Activated CD4-positive, alpha-beta T cell treated with anti-CD3 and anti-CD28 coated beads, Interleukin-2, amount 50 U/mL, for 24 hours (primary cell): ENCODE results near the gene WNT11.

ENCODE experiments used
- DNase-seq, 2 donors: peaks; one replicate each; pipeline ENCODE4 v3.0.0-alpha.2; 2020; ENCODE audit warnings: low read depth in 1 of 2, low spot score in 1 of 2

WNT11 gene

DNA sequence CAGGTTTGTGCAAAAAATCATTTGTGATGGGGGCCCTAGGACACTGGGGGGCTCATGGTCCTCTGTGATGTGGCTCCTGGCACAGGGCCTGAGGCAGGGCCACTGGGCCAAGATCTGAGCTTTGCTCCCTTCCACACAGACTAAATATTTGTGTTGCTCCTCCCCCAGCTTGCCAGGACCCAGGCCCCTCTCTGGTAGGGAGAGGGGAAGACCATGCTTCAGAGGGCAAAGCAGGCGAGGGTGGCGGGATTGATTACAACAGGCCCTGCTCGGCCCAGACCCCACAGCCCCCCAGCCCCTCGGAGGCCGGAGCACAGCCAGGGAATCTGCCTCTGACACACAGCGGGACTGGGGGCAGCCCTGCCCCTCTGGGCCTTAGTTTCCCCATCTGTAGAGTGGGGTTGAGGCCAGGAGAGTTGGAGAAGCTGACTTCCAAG, 29.0 kb downstream of the WNT11 start:
- DNase-seq: no peak

- no peak for DNase-seq
Measured at GRCh38 chr11:76176463-76176862, 29.8 kb downstream of the WNT11 start.

DNA sequence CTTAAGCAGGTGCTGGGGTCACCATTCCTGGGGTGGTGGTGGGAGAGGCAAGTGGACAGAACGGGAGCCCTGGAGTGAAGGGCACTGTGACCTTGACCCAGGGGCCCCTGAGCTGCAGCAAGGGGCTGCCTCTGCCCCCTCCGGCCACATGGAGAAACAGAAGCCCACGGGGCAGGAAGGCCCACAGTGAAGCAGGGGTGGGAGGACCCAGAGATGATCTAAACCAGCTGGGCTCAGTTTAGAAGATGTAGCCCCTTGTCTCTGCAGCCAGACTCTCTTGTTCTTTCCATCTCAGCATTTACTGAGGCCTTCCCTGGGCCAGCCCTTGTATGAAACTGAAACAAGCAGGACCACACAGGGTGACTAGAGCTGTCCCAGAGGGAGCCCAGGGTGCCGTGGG, 30.5 kb downstream of the WNT11 start:
- no peak for DNase-seq

- no peak for DNase-seq
Measured at GRCh38 chr11:76174330-76174729, 32.0 kb downstream of the WNT11 start.

GRCh38 chr11:76173663-76174062, 32.6 kb downstream of the WNT11 start:
- no peak for DNase-seq

DNA sequence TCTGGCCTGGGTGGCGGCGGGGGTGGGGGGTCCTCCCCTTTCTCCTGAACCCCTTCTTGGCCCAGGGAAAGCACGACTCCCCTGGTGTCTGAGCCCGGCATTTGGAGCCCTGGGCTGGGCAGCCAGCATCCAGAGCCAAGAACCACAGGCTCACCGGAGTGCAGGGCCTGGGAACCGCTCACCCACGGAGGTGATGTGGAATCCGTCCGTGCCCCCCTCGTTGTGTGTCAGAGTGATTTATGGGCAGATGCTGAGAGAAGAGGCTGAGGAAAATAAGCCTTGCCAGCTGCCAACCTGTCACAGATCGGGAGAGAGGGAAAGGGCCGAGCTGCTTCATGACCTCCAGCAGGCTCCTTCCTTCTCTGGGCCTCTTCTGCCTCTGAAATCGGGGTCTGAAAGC, 33.7 kb downstream of the WNT11 start:
- DNase-seq: no peak

- DNase-seq: no peak
Measured at GRCh38 chr11:76170468-76170867, 35.8 kb downstream of the WNT11 start.

GRCh38 chr11:76169473-76169896, 36.8 kb downstream of the WNT11 start:
- DNase-seq: no peak

GRCh38 chr11:76167590-76167989, 38.7 kb downstream of the WNT11 start:
- no peak for DNase-seq

GRCh38 chr11:76166314-76166713, 40.0 kb downstream of the WNT11 start:
- DNase-seq: no peak

DNA sequence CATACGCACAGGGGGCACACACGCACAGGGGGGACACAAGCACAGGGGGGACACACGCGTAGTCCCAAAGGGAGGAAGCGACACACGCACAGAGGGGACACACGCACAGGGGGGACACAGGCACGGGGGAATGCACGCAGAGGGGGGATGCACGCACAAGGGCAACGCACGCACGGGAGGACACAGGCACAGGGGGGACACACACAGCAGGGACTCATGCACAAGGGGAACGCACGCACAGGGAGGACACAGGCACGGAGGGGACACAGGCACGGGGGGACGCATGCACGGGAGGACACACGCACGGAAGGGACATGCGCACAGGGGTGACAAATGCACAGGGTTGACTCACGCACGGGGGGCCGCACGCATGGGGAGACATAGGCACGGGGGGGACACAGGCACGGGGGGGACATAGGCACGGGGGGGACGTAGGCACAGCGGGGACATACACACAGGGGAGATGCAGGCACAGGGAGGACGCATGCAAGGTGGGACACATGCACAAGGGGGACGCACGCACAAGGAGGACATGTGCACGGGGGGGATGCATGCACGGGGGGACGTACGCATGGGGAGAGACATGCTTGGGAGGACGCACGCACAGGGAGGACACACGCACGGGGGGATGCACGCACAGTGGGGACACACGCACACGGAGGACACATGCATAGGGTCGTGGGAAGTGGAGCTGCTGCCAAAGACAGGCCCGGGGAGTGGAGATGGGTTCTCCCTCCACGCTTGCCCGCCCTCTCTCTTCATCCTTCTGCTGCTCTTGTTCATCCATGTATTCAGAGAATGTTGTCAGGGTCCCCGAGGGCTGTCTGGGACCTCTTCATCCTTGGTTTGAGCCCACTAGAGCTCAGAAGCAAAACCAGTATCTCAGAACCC, 41.2 kb downstream of the WNT11 start:
- DNase-seq: no peak

DNA sequence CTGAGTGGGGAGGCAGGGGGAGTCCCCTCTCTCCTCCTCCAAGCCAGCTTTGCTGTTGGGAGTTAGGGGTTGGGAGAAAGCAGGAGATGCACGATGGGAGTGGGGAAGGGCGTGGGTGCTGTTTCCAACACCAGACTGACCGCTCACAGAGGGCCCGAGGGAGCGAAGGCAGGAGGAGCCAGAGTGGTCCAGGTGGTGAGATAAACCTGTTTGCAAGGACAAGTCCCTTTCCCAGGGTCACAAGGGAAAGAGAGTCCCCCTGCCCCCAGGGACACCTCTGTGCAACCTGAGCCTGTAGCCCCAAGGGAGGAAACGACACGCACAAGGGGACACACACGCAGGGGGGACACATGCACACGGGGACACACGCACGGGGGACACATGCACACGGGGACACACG, 42.2 kb downstream of the WNT11 start:
- no peak for DNase-seq

DNA sequence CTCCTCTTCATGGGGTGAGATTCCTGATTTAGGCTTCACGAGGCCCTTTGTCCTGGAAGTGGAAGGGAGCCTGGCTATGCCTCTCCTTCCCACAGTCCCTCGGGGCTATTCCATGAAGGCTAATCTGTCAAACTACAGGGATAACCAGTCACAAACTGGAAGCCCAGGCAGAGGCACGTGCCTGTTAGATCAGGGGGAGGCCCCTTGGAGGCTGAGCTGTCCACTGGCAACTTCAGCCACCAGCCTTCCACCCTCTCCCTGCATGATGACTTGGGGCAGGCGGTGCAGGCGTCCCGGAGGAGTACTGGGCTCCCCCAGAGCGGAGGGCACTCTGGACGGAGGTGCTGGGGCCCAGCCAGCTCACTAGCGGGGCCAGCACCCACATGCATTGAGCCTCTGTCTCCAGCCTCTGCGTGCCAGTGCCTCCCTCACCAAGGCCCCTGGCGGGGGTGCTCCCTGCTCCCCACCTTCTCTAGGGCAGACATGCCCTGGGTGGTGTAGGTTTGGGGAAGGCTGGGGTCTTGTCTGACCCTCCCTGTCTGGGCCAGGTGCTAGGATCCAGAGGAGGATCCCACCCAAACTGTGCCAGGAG, 42.9 kb downstream of the WNT11 start:
- DNase-seq: no peak

GRCh38 chr11:76162336-76163288, 43.7 kb downstream of the WNT11 start:
- DNase-seq: no peak

DNA sequence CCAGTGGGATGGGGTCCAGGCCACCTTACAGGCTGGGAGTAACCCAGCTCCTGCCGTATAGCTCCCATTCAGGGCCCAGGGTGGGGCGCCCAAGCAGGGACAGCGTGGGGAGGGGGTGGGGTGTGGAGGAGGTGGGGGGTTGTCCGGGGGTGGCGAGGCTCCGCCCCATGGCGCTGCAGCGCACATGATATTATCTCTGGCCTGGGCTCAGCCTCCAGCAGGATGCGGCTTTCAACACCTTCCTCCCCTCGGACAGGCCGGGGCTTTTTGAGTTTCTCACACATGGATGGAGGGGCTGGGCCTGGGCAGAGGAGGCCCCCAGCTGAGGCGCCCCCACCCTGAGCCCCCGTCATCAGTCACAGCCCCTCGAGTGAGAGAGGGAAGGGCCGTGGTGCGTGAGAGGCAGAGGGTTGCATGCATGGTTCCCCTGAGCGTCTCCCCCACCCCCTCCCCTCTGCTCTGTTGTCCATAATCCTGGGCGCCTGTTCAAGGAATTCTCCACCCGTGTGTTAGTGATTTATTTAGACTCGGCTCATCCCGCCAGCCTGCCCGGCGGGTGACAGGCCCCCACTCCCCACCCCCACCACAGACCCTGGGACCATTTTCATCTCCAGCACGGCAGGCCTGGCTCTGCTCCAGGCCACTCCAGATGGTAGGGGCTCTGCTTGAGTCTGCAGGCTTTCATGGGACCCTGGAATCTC, 44.9 kb downstream of the WNT11 start:
- DNase-seq: no peak

GRCh38 chr11:76160856-76161255, 45.4 kb downstream of the WNT11 start:
- DNase-seq: no peak

DNA sequence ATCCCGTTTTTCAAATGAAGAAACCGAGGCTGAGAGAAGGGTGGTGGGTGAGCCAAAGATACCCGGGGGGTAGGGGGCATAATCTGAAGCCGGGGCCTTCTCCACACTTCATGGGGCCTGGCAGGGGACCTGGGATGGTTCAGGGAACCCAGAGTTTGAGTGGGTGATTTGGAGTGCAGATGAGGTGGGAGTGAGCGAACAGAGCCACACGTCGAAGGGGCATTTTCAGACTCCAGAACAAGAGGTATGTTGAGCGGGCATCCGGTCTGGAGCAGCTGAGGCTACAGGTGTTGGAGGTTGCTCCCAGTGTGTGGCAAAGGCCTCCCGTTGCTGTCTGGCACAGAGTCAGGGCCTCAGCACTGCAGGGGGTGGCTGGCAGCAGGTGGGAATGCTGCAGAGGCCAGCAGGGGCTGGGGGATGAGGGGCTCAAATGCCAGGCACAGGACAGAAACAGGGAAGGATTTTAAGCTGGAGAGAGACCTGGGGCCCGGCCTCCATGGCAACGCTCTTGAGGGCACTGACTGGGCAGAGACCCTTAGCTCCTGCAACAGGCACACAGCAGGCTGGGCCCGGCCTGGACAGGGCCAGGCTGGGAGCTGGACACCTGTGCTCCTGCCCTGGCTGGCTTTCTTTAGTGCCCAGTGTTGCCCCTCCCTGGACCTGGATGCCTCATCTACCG, 46.2 kb downstream of the WNT11 start:
- DNase-seq: no peak

DNA sequence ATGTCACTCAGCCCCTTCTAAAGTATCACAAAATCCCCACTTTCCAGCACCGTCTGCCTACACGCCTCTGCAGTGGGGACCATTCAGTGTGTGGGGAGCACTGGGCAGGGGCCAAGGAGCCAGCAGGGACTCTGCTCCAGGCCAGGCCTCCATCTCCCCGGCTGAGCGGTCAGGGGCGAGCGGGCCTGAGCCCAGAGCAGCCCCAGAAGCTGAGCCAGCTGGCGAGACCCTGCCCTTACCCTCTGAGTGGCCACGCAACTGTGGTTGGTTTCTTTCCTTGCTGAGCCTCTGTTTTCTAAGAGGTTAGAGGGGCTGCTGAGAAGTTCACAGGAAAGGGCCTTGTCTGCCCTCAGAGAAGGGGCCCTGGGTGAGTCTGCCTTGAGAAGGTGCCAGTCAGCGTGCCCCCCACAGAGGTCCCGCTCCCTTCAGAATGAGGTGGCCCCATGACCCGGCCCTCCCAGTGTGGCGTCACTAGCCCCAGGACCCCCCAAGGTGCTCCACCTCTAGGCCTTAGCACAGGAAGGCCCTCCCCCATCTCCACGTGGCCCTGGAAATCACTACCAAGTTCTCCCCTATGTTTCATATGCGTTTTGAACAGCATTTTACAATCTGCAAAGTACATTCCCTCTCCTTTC, 46.9 kb downstream of the WNT11 start:
- no peak for DNase-seq

GRCh38 chr11:76158394-76159302, 47.7 kb downstream of the WNT11 start:
- DNase-seq: no peak
